GM12875 (cell line): ENCODE data around the gene LAMB4.

ENCODE experiments used
- H3K4me3 ChIP-seq: one replicate; pipeline ENCODE4 v1.5.1; 2011; ENCODE audit warnings: low read depth, low read length, control low read depth
- TF ChIP-seq, protein P1 (sequence below): IDR thresholded peaks from 2 replicates; pipeline ENCODE4 v1.5.1; 2011; ENCODE audit warnings: low read depth, mild to moderate bottlenecking, control low read depth, inconsistent platforms, low read length, moderate library complexity, borderline replicate concordance; ENCODE audit not compliant: insufficient read depth

LAMB4 gene

DNA sequence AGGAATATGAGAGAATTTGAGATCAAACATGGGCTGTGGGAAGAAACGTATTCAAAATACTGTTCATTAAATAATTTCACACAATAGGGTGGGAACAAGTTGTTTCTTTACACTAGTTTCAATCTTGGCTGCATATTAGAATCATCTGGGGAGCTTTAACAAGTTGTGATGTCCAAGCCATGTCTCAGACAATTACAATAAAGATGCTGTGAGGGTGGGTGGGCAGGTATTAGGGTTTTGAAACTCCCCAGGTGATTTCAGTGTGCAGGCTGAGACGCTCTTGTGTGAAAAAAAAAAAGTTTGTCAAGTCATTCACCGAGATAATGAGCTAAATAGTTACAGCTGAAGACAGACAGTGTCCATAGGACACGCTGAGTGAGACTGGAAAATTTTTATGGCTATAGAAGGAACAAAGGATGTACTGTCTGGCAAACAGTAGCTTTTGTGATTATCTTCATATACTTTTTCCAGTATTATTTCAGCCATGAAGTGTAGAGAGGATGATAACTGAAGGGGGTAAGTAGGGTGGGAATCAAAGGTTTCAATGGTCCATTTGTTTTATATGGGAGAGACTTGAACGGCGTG, 12.6 kb upstream of the LAMB4 start:
- H3K4me3 ChIP-seq: no peak overlapping the region
- TF ChIP-seq, protein P1, sequence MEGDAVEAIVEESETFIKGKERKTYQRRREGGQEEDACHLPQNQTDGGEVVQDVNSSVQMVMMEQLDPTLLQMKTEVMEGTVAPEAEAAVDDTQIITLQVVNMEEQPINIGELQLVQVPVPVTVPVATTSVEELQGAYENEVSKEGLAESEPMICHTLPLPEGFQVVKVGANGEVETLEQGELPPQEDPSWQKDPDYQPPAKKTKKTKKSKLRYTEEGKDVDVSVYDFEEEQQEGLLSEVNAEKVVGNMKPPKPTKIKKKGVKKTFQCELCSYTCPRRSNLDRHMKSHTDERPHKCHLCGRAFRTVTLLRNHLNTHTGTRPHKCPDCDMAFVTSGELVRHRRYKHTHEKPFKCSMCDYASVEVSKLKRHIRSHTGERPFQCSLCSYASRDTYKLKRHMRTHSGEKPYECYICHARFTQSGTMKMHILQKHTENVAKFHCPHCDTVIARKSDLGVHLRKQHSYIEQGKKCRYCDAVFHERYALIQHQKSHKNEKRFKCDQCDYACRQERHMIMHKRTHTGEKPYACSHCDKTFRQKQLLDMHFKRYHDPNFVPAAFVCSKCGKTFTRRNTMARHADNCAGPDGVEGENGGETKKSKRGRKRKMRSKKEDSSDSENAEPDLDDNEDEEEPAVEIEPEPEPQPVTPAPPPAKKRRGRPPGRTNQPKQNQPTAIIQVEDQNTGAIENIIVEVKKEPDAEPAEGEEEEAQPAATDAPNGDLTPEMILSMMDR: no peak

DNA sequence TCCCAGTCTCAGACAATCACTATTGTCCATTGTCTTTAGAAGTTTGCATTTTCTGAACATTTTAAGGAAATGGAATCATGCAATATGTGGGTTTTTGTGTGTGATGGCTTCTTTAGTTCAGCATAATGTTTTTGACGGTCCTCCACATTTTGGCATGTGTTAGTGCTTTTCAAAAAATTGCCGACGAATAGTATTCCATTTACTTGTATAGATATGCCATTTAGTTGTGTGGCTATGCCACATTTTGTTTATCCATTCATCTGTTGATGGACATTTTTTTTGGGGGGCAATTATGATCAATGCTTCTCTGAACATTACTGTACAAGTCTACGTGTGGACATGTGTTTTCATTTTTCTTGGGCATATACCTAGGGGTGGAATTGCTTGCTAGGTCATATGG, 12.0 kb upstream of the LAMB4 start:
- TF ChIP-seq, protein P1: no peak
- H3K4me3 ChIP-seq: no peak overlapping the region

DNA sequence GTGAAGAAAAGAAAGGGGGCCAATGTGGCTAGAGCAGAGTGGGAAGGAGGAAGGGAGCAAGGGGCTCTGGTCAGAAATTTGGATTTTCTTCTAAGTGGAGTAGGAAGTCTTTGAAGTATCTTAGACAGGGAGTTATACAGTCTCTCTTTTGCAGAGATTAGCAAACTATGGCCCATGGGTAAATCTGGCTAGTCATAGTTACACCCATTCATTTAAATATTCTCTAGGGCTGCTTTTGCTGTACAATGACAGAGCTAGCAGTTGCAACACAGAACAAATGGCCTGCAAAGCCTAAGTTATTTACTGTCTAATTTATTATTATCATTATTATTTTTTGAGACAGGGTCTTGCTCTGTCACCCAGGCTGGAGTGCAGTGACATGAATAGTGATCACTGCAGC, 10.5 kb upstream of the LAMB4 start:
- TF ChIP-seq, protein P1: no peak
- H3K4me3 ChIP-seq: no peak overlapping the region

DNA sequence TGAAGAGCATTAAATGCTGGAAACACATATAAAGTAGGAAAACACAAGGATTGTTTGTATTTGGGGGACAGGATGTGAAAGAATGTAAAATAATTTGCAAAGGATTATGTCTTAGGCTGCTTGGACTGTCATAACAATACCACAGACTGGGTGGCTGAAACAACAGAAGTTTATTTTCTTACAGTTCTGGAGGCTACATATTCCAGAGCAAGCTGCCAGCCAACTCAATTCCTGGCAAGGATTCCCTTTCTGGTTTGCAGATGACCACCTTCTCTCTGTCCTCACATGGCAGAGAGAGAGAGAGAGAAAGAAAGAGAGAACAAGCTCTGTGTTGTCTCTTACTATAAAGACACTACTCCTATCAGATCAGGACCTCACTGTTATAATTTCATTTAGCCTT, 8.8 kb upstream of the LAMB4 start:
- TF ChIP-seq, protein P1: no peak
- H3K4me3 ChIP-seq: no peak overlapping the region

DNA sequence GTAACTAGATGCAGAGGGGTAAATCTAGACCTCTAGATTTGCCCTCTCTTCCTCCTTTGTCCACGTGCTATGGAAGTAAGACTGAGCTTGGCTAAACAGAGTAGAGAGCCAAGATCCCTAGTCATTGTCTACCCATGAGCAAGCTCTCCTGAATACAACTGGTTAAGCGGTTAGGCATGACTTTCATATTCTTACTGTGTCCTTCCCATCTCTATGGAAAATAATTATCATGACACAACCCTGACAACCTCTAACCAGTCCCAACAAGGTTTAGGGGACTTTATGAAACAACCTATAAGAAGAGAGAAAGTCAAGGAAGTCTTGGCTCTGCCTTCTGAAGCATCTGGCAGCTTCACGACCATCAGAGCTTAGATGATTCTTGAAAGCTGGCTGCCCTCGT, 7.8 kb upstream of the LAMB4 start:
- no peak overlapping the region for H3K4me3 ChIP-seq
- TF ChIP-seq, protein P1: no peak

DNA sequence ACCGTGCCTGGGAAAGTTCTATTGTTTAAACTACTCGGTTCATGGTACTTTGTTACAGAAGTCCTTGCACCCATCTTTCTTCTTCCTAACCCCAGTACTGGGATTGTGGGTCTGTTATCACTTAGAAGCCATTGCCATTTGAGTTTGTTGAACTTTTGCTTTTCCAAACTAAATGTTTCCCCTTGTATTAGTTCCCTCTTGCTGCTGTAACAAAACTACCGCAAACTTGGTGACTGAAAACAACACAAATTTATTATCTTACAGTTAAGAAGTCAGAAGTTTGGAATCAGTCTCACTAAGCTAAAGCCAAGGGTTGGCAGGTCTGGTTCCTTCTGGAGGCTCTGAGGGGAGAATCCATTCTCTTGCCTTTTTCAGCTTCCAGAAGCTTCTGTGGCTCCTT, 6.9 kb upstream of the LAMB4 start:
- TF ChIP-seq, protein P1: no peak

DNA sequence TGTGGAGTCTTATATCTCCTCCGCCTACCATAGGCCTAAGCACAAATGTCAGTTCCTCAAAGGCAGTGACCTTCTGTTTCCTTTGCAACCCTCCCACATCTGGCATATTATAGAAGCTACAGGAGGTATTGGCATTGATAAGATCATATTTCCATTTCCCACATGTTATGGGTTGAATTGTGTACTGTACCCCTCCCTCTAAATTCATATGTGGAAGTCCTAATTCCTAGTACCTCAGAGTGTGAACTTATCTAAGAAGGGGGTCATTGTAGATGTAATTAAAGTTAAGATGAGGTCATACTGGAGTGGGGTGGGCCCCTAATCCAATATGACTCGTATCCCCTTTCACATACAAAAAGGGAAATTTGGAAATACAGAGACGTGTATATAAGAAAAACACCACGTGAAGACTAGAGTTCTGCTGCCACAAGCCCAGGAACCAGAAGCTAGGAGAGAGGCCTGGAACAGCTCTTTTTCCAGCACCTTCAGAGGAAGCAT, 6.1 kb upstream of the LAMB4 start:
- TF ChIP-seq, protein P1: no peak
- no peak overlapping the region for H3K4me3 ChIP-seq

More for the DNA sequence above, 6.9 kb upstream of the LAMB4 start:
- no peak overlapping the region for H3K4me3 ChIP-seq
